GM20000 (cell line): ENCODE data around the gene ABCC10.

Experiments used
- DNase-seq: peaks from one replicate; pipeline ENCODE4 v3.0.0; 2012; ENCODE audit warnings: low spot score
- TF ChIP-seq, protein P1 (sequence below): IDR thresholded peaks from 2 replicates; pipeline ENCODE4 v1.5.1; 2012; ENCODE audit warnings: mild to moderate bottlenecking, control low read depth; ENCODE audit errors: extremely low read depth, missing control alignments

The ABCC10 gene

DNA sequence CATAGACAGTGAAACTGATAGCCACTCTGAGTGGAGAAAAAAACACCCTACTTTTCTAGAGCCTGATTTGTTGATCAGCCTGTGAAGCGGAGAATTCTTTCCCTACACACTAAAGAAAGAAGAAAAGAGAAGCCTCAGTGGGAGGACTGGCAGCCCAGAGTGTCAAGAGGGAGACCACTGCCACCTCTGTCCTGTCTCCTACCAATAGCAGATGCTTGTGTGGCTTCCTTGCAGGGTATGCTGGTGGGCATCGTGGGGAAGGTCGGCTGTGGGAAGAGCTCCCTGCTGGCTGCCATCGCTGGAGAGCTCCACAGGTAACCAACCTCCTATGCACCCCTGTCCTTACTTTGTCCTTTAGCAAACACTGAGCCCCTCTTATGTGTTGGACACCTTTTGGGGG, 10.4 kb downstream of the ABCC10 start:
- no peak for DNase-seq
- TF ChIP-seq, protein P1, sequence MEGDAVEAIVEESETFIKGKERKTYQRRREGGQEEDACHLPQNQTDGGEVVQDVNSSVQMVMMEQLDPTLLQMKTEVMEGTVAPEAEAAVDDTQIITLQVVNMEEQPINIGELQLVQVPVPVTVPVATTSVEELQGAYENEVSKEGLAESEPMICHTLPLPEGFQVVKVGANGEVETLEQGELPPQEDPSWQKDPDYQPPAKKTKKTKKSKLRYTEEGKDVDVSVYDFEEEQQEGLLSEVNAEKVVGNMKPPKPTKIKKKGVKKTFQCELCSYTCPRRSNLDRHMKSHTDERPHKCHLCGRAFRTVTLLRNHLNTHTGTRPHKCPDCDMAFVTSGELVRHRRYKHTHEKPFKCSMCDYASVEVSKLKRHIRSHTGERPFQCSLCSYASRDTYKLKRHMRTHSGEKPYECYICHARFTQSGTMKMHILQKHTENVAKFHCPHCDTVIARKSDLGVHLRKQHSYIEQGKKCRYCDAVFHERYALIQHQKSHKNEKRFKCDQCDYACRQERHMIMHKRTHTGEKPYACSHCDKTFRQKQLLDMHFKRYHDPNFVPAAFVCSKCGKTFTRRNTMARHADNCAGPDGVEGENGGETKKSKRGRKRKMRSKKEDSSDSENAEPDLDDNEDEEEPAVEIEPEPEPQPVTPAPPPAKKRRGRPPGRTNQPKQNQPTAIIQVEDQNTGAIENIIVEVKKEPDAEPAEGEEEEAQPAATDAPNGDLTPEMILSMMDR, result no peak

DNA sequence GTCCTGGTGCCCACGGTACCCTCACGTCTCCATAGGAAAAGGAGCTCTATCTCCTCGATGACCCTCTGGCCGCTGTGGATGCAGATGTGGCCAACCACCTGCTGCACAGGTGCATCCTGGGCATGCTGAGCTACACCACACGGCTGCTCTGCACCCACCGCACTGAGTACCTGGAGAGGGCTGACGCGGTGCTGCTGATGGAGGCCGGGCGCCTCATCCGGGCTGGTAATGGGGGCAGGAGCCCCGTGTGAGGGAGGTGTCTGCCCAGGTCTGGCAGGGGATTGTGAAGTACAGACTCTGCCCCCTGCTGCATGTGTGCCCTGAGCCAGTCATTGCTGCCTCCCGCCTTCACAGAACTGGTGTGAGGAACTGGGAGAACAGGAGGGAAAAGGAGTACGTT, 15.6 kb downstream of the ABCC10 start:
- TF ChIP-seq, protein P1, result no peak
- DNase-seq, result no peak

DNA sequence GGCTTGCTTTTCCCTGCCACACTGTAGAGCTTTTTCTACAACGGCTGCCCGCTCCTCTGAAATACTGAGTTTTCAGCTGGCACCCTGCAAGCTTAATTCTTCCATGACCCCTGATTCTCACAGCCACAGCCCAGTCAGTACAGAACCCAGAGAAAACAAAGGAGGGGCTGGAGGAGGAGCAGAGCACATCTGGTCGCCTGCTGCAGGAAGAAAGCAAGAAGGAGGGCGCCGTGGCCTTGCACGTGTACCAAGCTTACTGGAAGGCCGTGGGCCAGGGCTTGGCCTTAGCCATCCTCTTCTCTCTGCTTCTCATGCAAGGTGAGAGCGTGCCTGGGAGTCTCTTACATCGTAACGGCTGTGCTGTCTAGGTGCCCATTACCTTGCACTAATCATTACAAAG, 16.7 kb downstream of the ABCC10 start:
- TF ChIP-seq, protein P1, result no peak
- no peak for DNase-seq

DNA sequence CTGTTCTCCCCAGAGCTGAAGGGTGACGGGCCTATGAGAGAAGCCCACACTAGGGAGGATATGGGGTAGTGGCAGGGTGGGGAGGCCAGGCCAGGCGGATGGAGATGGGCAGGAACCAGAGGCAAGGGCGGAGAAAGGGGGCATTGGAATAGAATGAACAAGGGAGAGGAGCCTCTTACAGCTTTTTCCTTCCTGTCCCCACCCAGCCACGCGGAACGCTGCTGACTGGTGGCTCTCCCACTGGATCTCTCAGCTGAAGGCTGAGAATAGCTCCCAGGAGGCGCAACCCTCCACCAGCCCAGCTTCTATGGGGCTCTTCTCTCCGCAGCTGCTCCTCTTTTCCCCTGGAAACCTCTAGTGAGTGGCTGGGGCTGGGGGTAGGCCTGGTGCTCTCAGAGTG, 17.2 kb downstream of the ABCC10 start:
- TF ChIP-seq, protein P1, result no peak
- no peak for DNase-seq

DNA sequence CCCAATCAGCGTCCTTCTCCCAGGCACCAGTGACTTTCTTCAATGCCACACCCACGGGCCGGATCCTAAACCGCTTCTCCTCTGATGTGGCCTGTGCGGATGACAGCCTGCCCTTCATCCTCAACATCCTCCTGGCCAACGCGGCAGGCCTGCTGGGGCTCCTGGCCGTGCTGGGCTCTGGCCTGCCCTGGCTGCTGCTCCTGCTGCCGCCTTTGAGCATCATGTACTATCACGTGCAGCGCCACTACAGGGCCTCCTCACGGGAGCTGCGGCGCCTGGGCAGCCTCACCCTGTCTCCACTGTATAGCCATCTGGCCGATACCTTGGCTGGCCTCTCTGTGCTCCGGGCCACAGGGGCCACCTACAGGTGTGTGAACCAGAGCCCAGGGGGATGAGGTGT, 18.2 kb downstream of the ABCC10 start:
- no peak for DNase-seq
- TF ChIP-seq, protein P1, result no peak

DNA sequence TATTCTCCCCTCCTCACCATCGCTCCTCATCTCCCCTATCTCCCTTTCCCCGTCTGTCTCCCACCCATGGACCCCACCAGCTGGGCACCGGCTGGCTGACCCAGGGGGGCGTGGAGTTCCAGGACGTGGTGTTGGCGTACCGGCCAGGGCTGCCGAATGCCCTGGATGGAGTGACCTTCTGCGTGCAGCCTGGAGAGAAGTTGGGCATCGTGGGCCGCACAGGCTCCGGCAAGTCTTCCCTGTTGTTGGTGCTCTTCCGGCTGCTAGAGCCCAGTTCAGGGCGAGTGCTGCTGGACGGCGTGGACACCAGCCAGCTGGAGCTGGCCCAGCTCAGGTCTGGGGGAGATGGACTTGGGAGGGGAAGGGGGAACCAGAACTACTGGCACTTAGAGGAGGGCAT, 20.3 kb downstream of the ABCC10 start:
- DNase-seq, result no peak
- TF ChIP-seq, protein P1, result no peak

DNA sequence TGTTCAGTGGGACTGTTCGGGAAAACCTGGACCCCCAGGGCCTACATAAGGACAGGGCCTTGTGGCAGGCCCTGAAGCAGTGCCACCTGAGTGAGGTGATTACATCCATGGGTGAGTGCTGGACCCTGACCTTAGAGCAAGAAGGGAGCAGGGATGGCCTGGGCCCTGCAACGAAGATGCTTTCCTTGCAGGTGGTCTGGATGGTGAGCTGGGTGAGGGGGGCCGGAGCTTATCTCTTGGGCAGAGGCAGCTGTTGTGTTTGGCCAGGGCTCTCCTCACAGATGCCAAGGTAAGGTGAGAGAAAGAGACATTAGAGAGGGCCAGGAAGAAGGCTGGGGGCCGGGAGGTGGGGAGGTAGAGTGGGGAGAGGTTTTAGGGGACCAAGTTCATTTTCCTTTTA, 21.6 kb downstream of the ABCC10 start:
- no peak for DNase-seq
- TF ChIP-seq, protein P1, result no peak
